HG03196 (cell line): ENCODE data around the gene SRP9.
"Not testable (repeated sequence)": the region's sequence is repeated elsewhere in the genome, so short reads cannot be mapped to it uniquely, and the experiment has no call there.

Experiments used
- ATAC-seq: cut with Tn5 transposase; IDR thresholded peaks from one replicate; pipeline ENCODE4 v1.9.1; 2021; ENCODE audit not compliant: unreplicated experiment

The SRP9 gene

GRCh38 chr1:225754940-225755641 is 22.5 kb upstream of the SRP9 start:
- no peak for ATAC-seq

- no peak for ATAC-seq
Observed at GRCh38 chr1:225755671-225756319, 21.8 kb upstream of the SRP9 start.

GRCh38 chr1:225757927-225758656 is 19.5 kb upstream of the SRP9 start:
- ATAC-seq = no peak

- ATAC-seq = not testable (repeated sequence)
Observed at GRCh38 chr1:225759972-225760371, 17.7 kb upstream of the SRP9 start.

- no peak for ATAC-seq
Observed at GRCh38 chr1:225760531-225760930, 17.1 kb upstream of the SRP9 start.

GRCh38 chr1:225761395-225761794 is 16.2 kb upstream of the SRP9 start:
- not testable (repeated sequence) for ATAC-seq

GRCh38 chr1:225762002-225762441 is 15.6 kb upstream of the SRP9 start:
- ATAC-seq = no peak

- ATAC-seq = no peak
Observed at GRCh38 chr1:225762444-225762843, 15.2 kb upstream of the SRP9 start.

GRCh38 chr1:225763716-225764548 is 13.7 kb upstream of the SRP9 start:
- ATAC-seq = no peak

- no peak for ATAC-seq
Observed at GRCh38 chr1:225765982-225766674, 11.5 kb upstream of the SRP9 start.

- no peak for ATAC-seq
Observed at GRCh38 chr1:225766967-225767633, 10.5 kb upstream of the SRP9 start.

- ATAC-seq = no peak
Observed at GRCh38 chr1:225767634-225768540, 9.7 kb upstream of the SRP9 start.

GRCh38 chr1:225768662-225769426 is 8.8 kb upstream of the SRP9 start:
- ATAC-seq = no peak

GRCh38 chr1:225769687-225770086 is 7.9 kb upstream of the SRP9 start:
- ATAC-seq = no peak

- no peak for ATAC-seq
Observed at GRCh38 chr1:225770561-225771248, 6.9 kb upstream of the SRP9 start.

- no peak for ATAC-seq
Observed at GRCh38 chr1:225771661-225772322, 5.8 kb upstream of the SRP9 start.

- no peak for ATAC-seq
Observed at GRCh38 chr1:225772323-225772768, 5.3 kb upstream of the SRP9 start.
